IPS-20b (cell line): ENCODE results near the gene PRSS56.
"Not testable (repeated sequence)": the region's sequence is repeated elsewhere in the genome, so short reads cannot be mapped to it uniquely, and the experiment has no call there.

Experiments
- H3K27ac ChIP-seq: one replicate; pipeline ENCODE4 v1.5.1; 2013; ENCODE audit warnings: low read length
- H3K27me3 ChIP-seq: 2 replicates; pipeline ENCODE4 v1.6.1; 2013; ENCODE audit warnings: mild to moderate bottlenecking, low read length, inconsistent platforms; ENCODE audit not compliant: insufficient read depth
- H3K36me3 ChIP-seq: 2 replicates; pipeline ENCODE4 v1.6.1; 2013; ENCODE audit warnings: low read depth, mild to moderate bottlenecking, inconsistent platforms, low read length, moderate library complexity; ENCODE audit not compliant: insufficient read depth
- H3K4me1 ChIP-seq: 2 replicates; pipeline ENCODE4 v1.6.1; 2013; ENCODE audit warnings: mild to moderate bottlenecking, control low read depth, inconsistent platforms, low read length, moderate library complexity; ENCODE audit not compliant: insufficient read depth
- H3K4me3 ChIP-seq: 2 replicates; pipeline ENCODE4 v1.5.1; 2013; ENCODE audit warnings: mild to moderate bottlenecking, low read length, inconsistent platforms
- H3K9ac ChIP-seq: 2 replicates; pipeline ENCODE4 v1.6.1; 2013; ENCODE audit warnings: low read depth, mild to moderate bottlenecking, inconsistent platforms, low read length, moderate library complexity
- H3K9me3 ChIP-seq: 2 replicates; pipeline ENCODE4 v1.6.1; 2013; ENCODE audit warnings: mild to moderate bottlenecking, low read depth, low read length, inconsistent platforms; ENCODE audit not compliant: insufficient read depth

The PRSS56 gene

GRCh38 chr2:232550354-232551249 is 30.4 kb downstream of the PRSS56 start, which contains the start of the genes EIF4E2 and TIGD1:
TSS of gene EIF4E2 (plus strand) at chr2:232550689. CDS start at chr2:232550725, 36 bp downstream.
TSS of gene TIGD1 (minus strand) at chr2:232550557. CDS start at chr2:232549882, 675 bp downstream.
- Histone ChIP-seq H3K9ac (peak within 1 kb of the TSS; percentile 95), H3K4me1 (peaks cover 7% of the 10 kb centered on the region), H3K4me3 (peak within 1 kb of the TSS; percentile 89), H3K9me3 (no peaks in the 10 kb centered on the region), H3K27ac (peak within 1 kb of the TSS; percentile 84), H3K27me3 (no peaks in the 10 kb centered on the region), H3K36me3 (peaks cover 31% of the 10 kb centered on the region)

GRCh38 chr2:232551250-232551638 is 31.1 kb downstream of the PRSS56 start:
- peaks cover 36% of the 10 kb centered on the region for H3K36me3 ChIP-seq
- peak overlapping the region; percentile 95 for H3K9ac ChIP-seq
- H3K9me3 ChIP-seq, result no peaks in the 10 kb centered on the region
- H3K27me3 ChIP-seq, result no peaks in the 10 kb centered on the region
- H3K4me3 ChIP-seq, result peak overlapping the region; percentile 89
- H3K4me1 ChIP-seq, result peaks cover 7% of the 10 kb centered on the region
- peak overlapping the region; percentile 4 for H3K27ac ChIP-seq

DNA sequence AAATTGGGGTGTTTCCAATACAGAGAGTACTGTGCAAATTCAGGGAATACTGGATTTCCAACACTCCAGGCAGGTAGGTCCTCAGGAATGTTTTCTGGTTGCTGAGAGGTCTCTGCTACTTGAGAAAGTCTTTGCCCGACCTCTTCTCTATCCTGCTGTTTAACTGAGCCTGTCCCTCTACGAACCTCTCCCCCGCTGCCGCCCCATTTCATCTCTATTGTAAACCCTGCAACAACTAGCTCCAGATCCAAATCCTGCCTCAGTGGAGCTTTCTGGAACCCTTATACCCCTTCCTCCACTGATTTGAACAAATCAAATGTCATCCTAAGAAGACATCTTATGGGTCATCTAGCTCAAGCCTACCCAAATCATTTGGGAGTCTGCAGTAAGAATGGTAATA is 31.6 kb downstream of the PRSS56 start:
- Histone ChIP-seq H3K4me1 (peaks cover 7% of the 10 kb centered on the region), H3K36me3 (peaks cover 37% of the 10 kb centered on the region), H3K9ac (peak overlapping the region; percentile 95; the same call in 1 of the 2 replicates), H3K27me3 (no peaks in the 10 kb centered on the region), H3K4me3 (peak overlapping the region; percentile 89), H3K27ac (no peak overlapping the region), H3K9me3 (no peaks in the 10 kb centered on the region)

DNA sequence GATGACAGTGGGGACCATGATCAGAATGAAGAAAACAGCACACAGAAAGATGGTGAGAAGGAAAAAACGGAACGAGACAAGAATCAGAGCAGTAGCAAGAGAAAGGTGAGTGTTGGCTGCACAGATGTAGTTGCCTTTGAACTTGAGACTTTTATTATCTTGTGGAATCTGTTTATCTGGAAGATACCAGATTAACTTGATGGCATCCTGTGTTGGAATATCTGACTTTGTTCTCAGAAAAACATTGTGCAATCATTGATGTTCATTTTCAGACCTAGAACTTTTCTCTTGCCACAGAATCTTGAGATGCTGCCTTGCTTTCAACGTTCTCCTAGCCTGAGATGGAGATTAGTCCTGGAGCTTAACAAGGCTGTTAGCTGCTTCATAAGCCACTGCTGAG is 36.2 kb downstream of the PRSS56 start:
- H3K9ac ChIP-seq, result no peak overlapping the region
- H3K4me1 ChIP-seq, result peaks cover 5% of the 10 kb centered on the region
- no peaks in the 10 kb centered on the region for H3K9me3 ChIP-seq
- H3K27me3 ChIP-seq, result no peaks in the 10 kb centered on the region
- peaks cover 70% of the 10 kb centered on the region for H3K36me3 ChIP-seq
- H3K27ac ChIP-seq, result no peak overlapping the region
- no peak overlapping the region for H3K4me3 ChIP-seq

DNA sequence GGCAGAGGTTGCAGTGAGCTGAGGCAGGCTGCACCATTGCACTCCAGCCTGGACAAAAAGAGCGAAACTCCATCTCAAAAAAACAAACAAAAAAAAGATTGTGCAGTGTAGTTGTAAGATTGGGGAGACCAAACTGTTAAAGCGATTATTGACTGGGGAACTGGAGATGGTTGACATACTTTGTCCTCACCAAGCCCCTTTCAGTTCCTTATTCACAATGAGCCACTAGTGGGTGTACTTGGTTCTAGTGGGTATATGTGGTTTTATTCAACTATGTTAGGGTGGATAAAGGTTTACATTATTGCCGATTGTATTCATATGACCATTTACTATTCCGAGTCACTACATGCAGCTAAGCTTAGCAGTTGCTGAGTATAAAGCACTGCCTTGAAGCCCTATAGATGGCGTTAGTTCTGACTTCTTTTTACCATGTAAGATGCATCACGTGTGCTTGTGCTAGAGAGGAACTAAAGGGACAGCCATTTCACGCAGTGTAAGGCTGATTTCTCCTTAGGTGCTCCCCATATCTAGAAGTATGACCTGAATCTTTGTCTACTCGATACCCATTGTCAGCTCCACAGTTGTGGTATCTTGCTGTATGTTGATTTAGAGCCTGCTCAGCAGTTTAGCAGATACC is 42.4 kb downstream of the PRSS56 start:
- no peaks in the 10 kb centered on the region for H3K4me1 ChIP-seq
- H3K36me3 ChIP-seq, result peaks cover 87% of the 10 kb centered on the region
- no peak overlapping the region for H3K4me3 ChIP-seq
- no peaks in the 10 kb centered on the region for H3K9me3 ChIP-seq
- no peak overlapping the region for H3K9ac ChIP-seq
- H3K27me3 ChIP-seq, result no peaks in the 10 kb centered on the region
- no peak overlapping the region for H3K27ac ChIP-seq

DNA sequence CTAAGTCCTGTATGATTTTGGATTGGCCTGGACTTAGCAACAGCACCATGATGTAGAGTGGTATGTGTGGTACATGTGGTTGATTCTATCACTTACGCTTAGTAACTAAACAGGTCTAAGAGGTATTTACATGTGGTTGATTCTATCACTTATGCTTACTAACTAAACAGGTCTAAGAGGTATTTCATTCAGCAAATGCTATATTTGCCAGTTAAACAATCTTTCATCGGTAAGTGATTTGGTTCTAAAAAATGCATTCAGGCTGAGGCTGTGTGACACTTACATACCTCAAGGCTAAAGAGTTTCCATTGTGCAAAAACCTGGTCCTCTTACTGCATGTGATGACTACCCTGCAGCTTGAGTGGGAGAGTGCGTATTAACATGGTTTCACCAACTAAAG is 43.4 kb downstream of the PRSS56 start:
- Histone ChIP-seq H3K4me1 (no peaks in the 10 kb centered on the region), H3K4me3 (no peak overlapping the region), H3K9me3 (no peaks in the 10 kb centered on the region), H3K9ac (no peak overlapping the region), H3K27ac (no peak overlapping the region), H3K27me3 (no peaks in the 10 kb centered on the region), H3K36me3 (peaks cover 89% of the 10 kb centered on the region)

- Histone ChIP-seq H3K9me3 (no peaks in the 10 kb centered on the region), H3K36me3 (peaks cover 90% of the 10 kb centered on the region), H3K27me3 (no peaks in the 10 kb centered on the region), H3K9ac (no peak overlapping the region), H3K4me3 (no peak overlapping the region), H3K27ac (no peak overlapping the region), H3K4me1 (no peaks in the 10 kb centered on the region)
Measured at GRCh38 chr2:232567721-232568120, 47.5 kb downstream of the PRSS56 start.

DNA sequence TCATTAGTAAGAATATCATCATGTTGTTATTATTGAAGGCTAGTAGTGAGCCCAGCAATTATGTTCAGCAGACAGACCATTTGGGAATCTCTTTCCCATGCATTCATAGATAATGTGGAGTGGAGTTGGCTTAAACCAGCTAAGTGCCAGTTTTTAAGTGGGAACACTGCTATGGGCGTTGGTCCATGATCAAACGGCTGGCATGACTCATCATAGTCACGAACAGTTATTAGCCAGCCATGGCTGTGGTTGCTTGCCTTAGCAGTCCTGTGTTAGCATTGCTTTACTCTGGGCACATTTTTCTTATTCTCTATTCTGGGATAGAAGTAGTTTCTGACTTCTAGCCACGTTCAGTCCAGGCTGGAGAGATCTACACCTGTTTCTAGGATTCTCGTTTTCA is 48.0 kb downstream of the PRSS56 start:
- no peak overlapping the region for H3K9ac ChIP-seq

GRCh38 chr2:232569541-232569940 is 49.4 kb downstream of the PRSS56 start:
- Histone ChIP-seq H3K27me3 (no peaks in the 10 kb centered on the region), H3K9me3 (no peaks in the 10 kb centered on the region), H3K4me1 (no peaks in the 10 kb centered on the region), H3K27ac (no peak overlapping the region), H3K4me3 (no peak overlapping the region), H3K9ac (no peak overlapping the region), H3K36me3 (peaks cover 94% of the 10 kb centered on the region)

More for the DNA sequence above, 48.0 kb downstream of the PRSS56 start:
- Histone ChIP-seq H3K4me1 (no peaks in the 10 kb centered on the region), H3K36me3 (peaks cover 91% of the 10 kb centered on the region), H3K27me3 (no peaks in the 10 kb centered on the region), H3K27ac (no peak overlapping the region), H3K4me3 (no peak overlapping the region), H3K9me3 (no peaks in the 10 kb centered on the region)

DNA sequence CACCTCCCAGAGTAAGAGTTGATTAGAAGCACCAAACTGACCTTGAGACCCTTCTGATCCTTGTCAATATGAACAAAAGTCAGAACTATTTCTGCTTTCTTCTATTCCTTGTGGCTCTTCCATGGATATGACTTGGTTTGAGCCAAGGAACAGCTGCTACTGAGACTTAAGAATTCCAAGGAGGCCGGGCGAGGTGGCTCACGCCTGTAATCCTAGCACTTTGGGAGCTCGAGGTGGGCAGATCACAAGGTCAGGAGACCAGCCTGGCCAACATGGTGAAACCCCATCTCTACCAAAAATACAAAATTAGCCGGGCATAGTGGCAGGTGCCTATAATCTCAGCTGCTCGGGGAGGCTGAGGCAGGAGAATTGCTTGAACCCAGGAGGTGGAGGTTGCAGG is 50.3 kb downstream of the PRSS56 start:
- not testable (repeated sequence) for H3K9me3 ChIP-seq, H3K27ac ChIP-seq, H3K4me1 ChIP-seq, H3K9ac ChIP-seq, H3K4me3 ChIP-seq, H3K27me3 ChIP-seq
- peaks cover 95% of the 10 kb centered on the region for H3K36me3 ChIP-seq

GRCh38 chr2:232571026-232571474 is 50.9 kb downstream of the PRSS56 start:
- Histone ChIP-seq H3K27me3 (no peaks in the 10 kb centered on the region), H3K4me1 (no peaks in the 10 kb centered on the region), H3K4me3 (no peak overlapping the region), H3K27ac (no peak overlapping the region), H3K9me3 (no peaks in the 10 kb centered on the region), H3K9ac (no peak overlapping the region), H3K36me3 (peaks cover 90% of the 10 kb centered on the region)

DNA sequence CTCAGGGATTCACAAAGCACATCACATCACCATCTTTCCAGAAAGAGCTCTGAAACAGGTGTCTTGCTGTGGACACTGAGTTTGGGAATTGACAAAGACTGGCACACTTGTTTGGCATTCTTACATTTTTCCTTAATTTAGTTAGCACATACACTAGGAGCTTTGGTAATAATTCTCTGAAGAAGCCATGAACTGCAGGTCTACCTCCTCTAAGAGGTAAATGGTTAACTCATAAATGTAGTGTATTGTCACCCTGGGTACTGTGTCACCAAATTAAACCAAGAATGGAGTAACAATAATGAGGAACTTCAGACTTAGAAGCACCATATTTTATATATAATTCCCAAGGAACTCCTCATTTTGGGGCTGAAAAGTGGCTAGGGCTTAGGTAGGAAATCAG is 52.9 kb downstream of the PRSS56 start:
- no peaks in the 10 kb centered on the region for H3K9me3 ChIP-seq
- no peak overlapping the region for H3K27ac ChIP-seq
- H3K36me3 ChIP-seq, result peaks cover 83% of the 10 kb centered on the region
- no peaks in the 10 kb centered on the region for H3K4me1 ChIP-seq
- no peak overlapping the region for H3K9ac ChIP-seq
- H3K27me3 ChIP-seq, result no peaks in the 10 kb centered on the region
- no peak overlapping the region for H3K4me3 ChIP-seq
